ENCODE results near the gene ZNF408. TPM values are rescaled to one million over a fixed set of nuclear protein-coding genes. Genes with fewer than 3 reads are reported as not detected.

ZNF408 gene
- total and polyA plus RNA-seq, 2 of the 13 experiments (the other 11 are each of a cell fraction or from before 2014, with no cell fraction given), result 11.2 to 12.5 TPM

DNA sequence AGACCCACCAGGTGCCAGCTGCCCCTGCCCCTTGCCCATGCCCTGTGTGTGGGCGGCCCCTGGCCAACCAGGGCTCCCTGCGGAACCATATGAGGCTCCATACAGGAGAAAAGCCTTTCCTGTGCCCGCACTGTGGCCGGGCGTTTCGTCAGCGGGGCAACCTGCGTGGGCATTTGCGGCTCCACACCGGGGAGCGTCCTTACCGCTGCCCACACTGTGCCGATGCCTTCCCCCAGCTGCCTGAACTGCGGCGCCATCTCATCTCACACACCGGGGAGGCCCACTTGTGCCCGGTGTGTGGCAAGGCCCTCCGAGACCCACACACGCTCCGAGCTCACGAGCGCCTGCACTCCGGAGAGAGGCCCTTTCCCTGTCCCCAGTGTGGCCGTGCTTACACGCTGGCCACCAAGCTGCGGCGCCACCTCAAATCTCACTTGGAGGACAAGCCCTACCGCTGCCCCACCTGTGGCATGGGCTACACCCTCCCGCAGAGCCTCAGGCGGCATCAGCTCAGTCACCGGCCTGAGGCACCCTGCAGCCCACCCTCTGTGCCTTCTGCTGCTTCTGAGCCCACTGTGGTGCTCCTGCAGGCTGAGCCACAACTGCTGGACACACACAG is 4.3 kb downstream of the ZNF408 start (continued):
- no peak for TF ChIP-seq PRDM15 (CRISPR knock-in tag; IDR thresholded peaks at IDR 0.05)
- TF ChIP-seq ZC3H13 (CRISPR knock-in tag; IDR thresholded peaks at IDR 0.05), result peak; percentile 82
- no peak for TF ChIP-seq GPN1 (CRISPR knock-in tag; IDR thresholded peaks at IDR 0.05; ENCODE audit: borderline replicate concordance)
- TF ChIP-seq ZNF678 (CRISPR knock-in tag; IDR thresholded peaks at IDR 0.05), result no peak
- TF ChIP-seq ELF3 (CRISPR knock-in tag; IDR thresholded peaks at IDR 0.05), result no peak
- TF ChIP-seq ZNF766 (CRISPR knock-in tag; IDR thresholded peaks at IDR 0.05; ENCODE audit: borderline replicate concordance), result no peak
- TF ChIP-seq, protein P1, sequence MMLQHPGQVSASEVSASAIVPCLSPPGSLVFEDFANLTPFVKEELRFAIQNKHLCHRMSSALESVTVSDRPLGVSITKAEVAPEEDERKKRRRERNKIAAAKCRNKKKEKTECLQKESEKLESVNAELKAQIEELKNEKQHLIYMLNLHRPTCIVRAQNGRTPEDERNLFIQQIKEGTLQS (CRISPR knock-in tag; IDR thresholded peaks at IDR 0.05), result no peak
- TF ChIP-seq, protein P2, sequence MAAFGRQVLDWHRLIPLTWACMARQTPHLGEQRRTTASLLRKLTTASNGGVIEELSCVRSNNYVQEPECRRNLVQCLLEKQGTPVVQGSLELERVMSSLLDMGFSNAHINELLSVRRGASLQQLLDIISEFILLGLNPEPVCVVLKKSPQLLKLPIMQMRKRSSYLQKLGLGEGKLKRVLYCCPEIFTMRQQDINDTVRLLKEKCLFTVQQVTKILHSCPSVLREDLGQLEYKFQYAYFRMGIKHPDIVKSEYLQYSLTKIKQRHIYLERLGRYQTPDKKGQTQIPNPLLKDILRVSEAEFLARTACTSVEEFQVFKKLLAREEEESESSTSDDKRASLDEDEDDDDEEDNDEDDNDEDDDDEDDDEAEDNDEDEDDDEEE (CRISPR knock-in tag; IDR thresholded peaks at IDR 0.05), result no peak
- 0 out of 2 replicates have a peak, but pooled peaks have one; percentile 56 for TF ChIP-seq HNRNPL (IDR thresholded peaks at IDR 0.05; ENCODE audit: low read depth, low read length)
